Frontal cortex (tissue), 4 donors: ENCODE results near the gene PPIL6. TPM values are rescaled to one million over a fixed set of nuclear protein-coding genes. Genes with fewer than 3 reads are reported as not detected.
"Not testable (repeated sequence)": the region's sequence is repeated elsewhere in the genome, so short reads cannot be mapped to it uniquely, and the experiment has no call there.

Source experiments
- DNase-seq, 2 donors: peaks; one replicate each; pipeline ENCODE4 v3.0.0; 2012; ENCODE audit warnings: low spot score in 2 of 2
- FAIRE-seq: peaks from 2 replicates; lab custom pipeline; 2012; peaks lifted over from hg19 to GRCh38; lab: Jason Lieb, UNC
- total RNA-seq: library from RNA; depleted of rRNA; stranded (reverse); fragments of >200 nt; gene quantifications from one replicate; pipeline ENCODE4 v1.2.3, GENCODE V29; 2014
- donor health status: control.
- donor health status: control.
- donor health status: control.

The PPIL6 gene
- total RNA-seq, 1 donor from 2014 or later, result 37.9 TPM

DNA sequence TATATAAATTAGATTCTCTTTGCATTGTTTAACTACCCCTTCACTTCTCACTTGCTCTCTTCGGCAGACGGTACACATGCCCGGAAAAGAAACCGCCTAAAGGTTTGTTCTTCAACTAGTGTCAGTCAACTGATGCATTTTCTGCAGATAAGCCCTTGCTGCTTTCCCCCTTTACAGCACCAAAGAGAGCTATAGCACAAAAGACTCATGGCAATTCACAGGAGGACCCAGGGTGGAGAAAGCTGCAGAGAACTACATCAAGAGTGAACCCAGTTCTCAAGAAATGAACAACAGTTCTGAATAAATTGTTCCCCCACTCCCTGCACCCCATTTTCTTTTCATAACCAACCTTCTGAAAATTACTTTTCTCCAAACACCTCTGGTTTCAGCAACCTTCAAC lies 67.1 kb downstream of the PPIL6 start:
- DNase-seq, result no peak
- no peak for FAIRE-seq

DNA sequence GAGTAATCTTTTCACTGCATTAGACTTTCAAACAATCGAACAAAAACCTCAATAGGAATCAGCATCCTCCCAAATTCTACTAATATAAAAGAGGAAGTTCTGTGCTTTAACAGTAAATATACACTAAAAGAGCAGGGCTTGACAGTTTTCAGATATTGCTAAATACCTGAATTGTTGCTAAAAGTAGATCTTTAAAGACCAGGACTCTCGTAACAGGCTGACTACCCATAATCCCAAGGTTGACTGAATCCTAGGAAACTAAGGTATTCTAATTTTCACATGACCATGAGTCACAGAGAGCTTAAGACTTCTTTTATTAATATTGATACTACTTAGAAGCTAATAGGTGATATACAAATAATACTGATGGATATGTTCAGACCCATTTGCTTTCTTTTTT lies 68.3 kb downstream of the PPIL6 start:
- FAIRE-seq, result no peak
- DNase-seq, result no peak

DNA sequence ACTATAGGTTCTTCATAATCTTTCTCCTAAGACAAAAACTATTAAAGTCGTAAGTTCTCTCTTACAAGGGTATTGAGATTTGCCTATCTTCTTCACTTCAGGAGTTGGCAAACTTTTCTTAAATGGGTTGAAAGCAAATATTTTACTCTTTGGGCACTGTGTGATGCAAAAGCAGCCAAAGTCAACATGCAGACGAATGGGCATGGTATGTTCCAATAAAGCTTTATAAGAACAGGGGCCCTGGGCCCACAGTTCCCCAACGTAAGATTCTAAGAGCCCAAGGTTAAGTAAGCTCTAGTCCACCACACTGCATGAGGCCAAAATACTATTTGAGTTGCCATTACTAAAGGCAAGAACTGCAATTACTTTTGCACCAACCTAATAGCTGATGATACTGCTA lies 69.6 kb downstream of the PPIL6 start:
- FAIRE-seq (no peak), DNase-seq (no peak)

DNA sequence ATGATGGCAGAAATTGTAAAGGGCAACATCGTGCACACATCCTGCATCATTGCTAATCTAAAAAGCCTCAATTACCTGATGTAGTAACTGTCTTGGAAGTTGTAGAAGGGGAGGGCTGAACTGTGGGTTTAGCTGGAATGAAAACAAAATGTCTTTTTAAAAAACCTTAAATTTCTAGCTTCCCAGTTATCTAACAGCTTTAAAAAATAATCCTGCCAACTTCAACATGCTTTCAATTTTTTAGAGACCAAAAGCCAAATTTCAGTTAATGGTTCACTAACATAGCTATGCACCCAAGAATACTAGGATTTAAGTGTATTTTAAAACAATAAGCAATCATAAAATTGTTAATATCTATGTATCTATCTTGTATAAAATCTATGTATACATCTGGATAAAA lies 70.1 kb downstream of the PPIL6 start:
- no peak for FAIRE-seq

DNA sequence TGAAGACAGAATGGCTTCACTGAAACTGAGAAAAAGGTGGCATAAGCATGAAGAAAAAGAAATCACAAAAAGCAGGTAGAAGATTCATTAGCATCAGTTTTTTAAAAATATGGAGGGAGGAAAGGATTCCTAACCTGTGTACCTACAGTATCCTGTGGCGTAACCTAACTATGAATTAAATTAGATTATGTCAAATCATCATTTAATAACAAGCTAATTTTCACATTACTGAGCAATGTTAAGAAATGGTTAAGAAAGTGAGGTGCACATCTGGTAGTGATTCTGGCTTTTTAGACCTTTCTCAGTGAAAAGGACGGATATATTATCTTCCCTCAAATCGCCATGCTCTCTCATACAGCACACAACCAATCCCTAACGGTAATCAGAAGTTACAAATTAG lies 70.7 kb downstream of the PPIL6 start:
- DNase-seq, result no peak
- FAIRE-seq, result no peak

More for the DNA sequence above, 70.1 kb downstream of the PPIL6 start:
- DNase-seq, result no peak

DNA sequence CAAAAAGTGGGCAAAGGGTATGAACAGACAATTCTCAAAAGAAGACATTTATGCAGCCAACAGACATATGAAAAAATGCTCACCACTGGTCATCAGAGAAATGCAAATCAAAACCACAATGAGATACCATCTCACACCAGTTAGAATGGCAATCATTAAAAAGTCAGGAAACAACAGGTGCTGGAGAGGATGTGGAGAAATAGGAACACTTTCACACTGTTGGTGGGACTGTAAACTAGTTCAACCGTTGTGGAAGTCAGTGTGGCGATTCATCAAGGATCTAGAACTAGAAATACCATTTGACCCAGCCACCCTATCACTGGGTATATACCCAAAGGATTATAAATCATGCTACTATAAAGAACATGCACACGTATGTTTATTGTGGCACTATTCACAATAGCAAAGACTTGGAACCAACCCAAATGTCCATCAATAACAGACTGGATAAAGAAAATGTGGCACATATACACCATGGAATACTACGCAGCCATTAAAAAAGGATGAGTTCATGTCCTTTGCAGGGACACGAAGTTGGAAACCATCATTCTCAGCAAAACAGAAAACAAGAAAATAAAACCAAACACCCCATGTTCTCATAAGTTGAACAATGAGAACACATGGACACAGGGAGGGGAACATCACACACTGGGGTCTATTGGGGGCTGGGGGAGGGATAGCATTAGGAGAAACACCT lies 75.9 kb downstream of the PPIL6 start:
- FAIRE-seq, DNase-seq: not testable (repeated sequence)

DNA sequence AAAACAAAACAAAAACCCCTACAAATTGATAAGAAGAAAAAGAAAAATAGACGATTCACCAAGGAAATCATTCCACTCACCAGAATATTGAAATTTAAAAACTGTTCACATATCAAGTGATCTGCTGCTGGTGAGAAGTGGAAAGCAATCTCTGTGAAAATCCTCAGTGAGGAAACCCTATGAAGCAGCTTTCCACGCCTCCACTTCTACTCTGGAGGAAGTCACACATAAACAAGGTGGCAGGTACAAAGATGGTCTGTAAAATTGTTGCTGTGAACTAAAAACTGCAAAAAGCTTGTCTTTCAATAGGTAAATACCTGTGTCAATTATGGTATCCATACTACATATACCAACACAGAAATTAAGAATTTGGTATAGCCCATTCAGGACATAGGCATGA lies 76.7 kb downstream of the PPIL6 start:
- FAIRE-seq, result no peak
- no peak for DNase-seq

DNA sequence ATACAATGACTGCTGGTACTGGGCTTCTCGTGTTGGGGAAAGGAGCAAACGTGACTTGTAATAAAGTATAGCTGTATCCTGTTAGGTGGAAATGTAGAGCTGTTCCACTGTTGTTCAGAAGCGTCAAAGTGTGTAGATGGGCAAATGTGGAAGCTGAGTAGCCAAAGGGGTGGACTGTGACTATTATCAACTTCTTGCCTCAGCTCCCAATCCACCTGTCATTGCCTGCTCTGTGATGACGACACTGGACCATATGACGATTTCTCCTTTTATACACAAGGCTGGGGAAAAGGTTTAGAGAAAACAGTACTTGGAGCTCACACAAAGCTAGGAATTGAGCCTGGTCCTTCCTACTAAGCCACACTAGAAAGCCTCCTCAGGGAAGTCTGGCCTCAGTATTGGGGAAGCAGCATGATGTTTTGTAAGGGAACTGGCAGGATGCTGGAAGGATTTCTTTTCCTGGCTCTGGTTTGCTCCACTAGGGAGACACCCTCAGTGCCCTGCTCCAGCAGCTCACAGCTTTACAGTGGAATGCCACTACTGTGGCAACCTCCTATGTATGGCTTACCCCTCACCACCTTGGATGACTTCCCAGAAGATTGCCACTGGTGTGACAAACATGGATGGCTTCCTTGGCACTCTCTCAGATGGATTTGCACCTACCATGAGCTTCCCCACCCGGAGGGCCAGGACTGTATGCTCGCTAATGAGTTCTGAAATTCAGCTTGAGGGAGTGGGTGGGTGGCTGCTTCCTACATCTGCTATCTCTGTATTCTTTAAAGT lies 78.1 kb downstream of the PPIL6 start:
- DNase-seq (no peak), FAIRE-seq (no peak)

DNA sequence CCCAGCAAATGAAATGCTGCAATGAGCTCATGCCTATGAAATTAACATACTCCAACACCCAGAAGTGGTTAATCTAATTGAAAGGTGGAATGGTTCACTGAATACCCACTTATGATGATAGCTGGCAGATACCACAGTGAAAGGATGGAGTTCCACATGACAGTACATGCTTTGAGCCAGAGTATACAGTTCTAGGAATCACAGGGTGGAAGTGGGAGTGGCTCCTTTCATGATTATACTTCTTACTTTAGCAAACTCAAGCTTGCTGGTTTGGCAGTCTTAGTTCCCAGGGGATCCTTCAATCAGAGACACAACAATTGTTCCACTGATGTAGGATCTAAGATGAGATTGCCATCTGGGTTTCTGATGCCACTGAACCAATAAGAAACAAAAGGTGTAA lies 79.6 kb downstream of the PPIL6 start:
- DNase-seq, result no peak
- no peak for FAIRE-seq

DNA sequence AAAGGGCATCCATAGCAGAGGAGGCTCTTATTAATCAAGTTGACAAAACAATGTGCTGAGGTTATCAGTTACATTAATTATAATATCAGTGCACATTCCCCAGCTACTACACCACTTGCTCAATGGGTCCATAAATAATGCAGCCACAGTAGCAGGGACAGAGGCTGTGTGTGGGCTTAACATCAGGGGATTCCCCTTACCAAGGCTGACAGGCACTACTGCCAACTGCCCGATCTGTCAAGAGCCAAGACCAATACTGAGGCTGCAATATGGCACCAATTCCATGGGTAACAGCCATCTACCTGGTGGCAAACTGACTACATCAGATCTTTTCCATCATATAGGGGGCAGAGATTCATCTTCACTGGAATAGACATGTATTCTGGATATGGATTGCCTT lies 80.1 kb downstream of the PPIL6 start:
- no peak for FAIRE-seq
- no peak for DNase-seq

DNA sequence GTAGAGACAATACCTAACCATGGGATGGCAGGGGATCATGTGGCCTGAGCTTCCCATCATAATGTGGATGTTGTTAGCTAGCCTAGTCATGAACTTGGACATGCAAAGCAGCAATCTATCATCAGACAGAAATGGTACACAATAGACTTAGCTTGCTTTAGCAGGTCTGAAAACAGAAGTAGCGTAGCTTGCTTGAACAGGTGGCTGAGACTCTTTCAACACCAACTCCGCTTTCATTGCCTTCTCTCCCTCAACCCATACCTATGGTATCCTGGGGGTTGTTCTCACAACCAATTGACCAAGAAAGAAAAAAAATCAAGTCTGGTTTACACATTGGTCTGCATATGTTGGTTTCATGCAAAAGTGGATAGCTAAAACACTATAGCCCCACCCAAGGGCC lies 81.2 kb downstream of the PPIL6 start:
- no peak for FAIRE-seq

DNA sequence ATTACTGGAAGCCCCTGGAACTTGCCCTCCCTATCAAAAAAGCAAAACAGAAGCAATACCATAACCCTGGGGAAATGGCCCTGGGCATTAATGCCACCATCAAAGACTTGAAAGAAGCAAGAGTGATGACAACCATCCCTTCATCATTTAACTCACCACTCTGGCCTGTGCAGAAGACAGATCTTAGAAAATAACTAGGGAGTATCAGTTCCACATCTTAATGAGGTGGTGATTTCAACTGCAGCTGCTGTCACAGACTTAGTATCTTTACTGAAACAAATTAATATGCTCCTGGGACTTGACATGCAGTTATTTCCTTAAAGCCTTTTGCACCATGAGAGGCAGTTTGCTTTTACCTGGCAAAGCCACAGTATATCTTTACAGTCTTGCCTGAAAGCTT lies 82.2 kb downstream of the PPIL6 start:
- FAIRE-seq (no peak), DNase-seq (no peak)

More for the DNA sequence above, 81.2 kb downstream of the PPIL6 start:
- DNase-seq, result no peak

DNA sequence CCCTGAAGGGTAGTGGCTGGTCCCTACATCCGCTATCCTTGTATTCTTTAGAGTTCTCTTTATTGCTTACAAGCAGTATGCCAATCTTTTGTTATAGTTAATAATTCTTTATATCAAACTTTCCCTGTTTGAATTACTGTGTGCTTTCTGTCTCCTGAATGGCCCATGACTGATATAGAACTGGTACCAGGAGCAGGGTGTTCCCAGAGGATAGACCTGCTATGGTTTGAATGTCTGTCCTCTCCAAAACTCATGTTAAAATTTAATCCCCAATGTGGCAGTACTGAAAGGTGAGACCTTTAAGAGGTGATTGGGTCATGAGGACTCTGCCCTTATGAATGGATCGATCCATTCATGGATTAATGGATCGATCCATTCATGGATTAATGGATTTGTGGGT lies 84.2 kb downstream of the PPIL6 start:
- no peak for DNase-seq
- no peak for FAIRE-seq

DNA sequence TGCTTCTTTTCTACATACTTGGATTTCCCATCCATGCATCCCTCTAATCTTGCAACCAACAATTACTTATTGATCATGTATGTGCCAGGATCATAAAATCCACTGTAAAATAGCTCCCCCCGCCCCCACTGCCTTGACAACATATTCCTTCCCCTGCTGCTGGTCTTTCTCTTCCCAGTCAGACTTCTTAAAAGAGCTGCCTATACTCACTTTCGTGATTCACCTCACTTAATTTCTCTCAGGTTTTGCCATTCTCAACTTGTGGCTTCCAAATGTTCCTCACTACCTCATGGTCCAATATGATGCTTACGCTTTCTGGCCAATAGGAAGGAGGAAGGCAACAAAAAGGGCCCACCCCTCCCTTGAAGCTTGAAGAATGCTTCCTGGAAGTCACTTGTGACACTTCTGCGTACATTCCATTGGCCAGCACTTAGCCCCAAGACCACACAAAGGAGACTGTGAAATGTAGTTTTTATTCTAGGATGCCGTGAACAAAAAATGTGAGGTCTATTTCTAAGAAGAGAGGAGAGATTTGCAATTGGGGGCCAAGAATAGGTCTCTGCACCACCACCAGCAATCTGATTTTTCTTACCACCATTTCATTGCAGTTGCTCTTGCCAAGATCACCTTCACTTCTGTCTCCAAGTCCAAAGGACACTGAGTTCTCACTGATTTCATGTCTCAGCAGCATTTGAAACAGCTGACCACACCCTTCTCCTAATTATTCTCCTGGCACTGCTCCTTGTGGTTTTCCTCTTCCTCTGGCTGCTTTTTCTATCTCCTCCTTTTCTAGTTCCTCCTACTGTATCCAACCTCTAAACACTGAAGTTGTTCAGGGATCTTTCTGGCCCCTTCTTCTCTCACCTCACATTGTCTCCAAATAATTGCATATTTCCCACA lies 88.9 kb downstream of the PPIL6 start:
- FAIRE-seq, result no peak
- DNase-seq, result no peak

DNA sequence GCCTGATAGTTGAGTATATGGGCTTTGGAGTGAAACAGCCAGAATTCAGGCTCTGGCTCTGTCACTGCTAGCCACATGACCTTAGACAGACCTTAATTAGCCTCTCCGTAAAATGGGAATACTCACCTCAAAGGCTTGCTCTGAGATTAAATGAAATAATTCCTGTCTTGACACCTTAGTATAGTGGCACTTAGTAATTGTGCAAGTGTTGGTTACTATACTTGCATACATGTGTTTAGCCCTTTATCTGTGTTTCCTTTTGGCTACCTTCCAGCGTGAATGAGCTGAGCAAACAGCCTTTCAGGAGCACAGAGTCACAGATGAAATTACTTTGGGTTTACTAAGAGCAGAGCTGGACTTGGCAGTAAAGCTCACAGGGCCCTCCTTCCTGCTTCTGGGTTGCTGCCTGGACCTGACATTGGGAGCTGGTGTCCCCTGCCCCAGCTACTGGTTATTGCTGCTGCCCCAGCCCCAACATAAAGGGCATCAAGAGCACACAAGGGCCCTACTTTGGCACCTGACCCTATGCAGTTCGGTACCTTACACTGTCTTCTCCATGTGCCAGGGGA lies 90.9 kb downstream of the PPIL6 start:
- FAIRE-seq, result no peak
- no peak for DNase-seq

DNA sequence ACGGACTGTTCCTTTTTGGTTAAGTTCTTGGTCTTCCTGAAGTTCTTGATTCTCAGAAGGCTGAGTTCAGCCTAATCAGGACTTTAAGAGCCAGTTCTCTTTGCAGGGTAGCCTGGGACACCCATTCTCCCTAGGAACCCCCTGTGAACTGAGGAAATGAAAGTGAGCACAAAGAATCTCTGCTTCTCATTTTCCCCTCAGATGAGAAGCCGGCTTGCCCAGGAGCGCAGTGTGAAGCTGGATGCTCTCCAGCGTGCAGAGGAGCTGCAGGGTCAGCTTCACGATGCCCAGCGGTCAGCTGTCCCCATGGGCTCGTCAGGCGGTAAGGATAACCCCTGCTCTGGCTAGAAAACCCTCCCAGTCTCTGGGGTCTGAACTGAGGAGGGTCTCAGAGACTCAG lies 92.2 kb downstream of the PPIL6 start:
- FAIRE-seq, result no peak
- DNase-seq, result no peak

DNA sequence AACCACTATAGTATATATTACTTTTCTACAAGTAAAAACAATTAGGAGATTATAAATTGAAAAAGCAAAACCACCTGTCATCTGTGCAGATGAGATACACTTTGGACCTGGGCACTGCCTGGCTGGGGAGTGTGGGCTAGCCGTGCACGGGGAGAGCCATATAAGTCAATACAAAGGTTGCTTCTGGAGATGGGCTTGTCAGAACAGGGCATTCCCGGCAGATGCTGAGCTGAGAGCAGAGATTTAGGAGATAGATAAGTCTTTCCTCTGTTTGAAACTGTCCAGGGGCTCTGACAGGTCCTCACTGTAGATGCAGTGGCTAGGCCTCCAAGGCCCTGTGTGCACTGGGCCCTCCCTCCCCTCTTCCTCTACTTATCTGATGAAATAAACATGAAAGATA lies 92.6 kb downstream of the PPIL6 start:
- no peak for FAIRE-seq
- DNase-seq, result no peak

DNA sequence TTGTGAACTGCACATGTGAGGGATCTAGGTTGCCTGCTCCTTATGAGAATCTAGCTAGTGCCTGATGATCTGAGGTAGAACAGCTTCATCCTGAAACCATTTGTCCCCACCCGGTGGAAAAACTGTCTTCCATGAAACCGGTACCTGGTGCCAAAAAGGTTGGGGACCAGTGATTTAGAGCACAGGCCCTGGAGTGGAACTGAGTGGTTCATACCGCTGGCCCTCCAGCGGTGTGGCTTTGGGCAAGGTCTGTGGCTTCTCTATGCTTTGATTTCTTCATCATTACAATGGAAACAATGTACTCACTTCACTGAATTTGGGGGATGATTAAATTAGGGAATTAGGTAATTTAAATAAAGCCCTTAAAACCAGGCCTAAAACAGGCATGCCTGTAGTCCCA lies 94.4 kb downstream of the PPIL6 start:
- DNase-seq, result no peak
- FAIRE-seq, result no peak

DNA sequence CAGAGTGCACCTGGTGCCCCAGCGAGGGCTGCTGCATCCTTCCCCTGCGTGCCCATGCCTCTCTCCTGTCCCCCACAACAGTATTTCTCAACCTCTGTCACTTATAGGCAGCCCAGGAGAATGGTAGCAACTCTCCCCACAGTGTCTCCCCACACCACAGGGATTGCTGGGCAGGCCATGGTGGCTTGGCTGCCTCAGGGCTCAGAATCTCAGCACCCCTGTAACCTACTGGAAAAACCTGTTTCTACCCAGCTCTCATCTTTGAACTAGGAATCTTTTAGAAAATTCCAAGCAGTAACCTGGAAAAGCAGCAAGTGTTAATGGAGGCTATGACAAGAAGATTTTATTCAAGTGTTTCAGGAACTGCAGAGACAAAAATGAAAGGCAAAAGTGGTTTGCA lies 96.2 kb downstream of the PPIL6 start:
- no peak for DNase-seq
- FAIRE-seq, result no peak

DNA sequence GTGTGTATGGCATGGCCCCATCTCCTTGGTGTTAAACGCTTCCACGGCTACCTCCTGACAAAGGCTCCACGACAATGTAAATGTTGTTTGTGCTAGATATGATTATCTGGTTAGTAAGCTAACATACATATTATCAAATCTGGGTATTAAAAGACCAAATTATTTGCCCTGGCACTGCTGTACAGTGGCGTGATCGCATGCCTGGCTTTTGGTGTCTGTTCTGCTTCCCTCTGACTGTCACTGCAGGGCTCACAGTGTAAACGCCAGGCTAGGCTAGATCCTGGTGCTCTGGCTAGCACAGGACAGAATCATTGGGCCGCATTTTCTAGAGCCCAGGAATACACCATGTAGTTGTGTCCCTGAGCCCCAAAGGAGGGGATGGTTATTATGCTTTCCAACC lies 96.9 kb downstream of the PPIL6 start:
- DNase-seq (no peak), FAIRE-seq (no peak)
